Esophagus squamous epithelium (tissue), 5 donors: ENCODE measurements around the gene MFNG. TPM values are rescaled to one million over a fixed set of nuclear protein-coding genes. Genes with fewer than 3 reads are reported as not detected.
A peak's percentile ranks its signal among the peaks of the same experiment; 100 is the strongest.

ENCODE experiments used
- DNase-seq: peaks from one replicate; lab custom pipeline; 2025; lab: John Stamatoyannopoulos, UW
- H3K27ac ChIP-seq, 4 donors: fragments of 200-600 bp; sonication (generic); one replicate each; pipeline ENCODE4 v1.5.1; 2016 to 2019; ENCODE audit warnings: mild to moderate bottlenecking in 1 of 4
- H3K27me3 ChIP-seq, 4 donors: fragments of 200-600 bp; sonication (generic); 1 replicate in 3 of 4; 2 replicates in 1 of 4; pipeline versions ENCODE4 v1.5.1 to v1.6.0; 2017 to 2021; ENCODE audit warnings: antibody characterized with exemption in 1 of 4
- H3K36me3 ChIP-seq, 3 donors: fragments of 200-600 bp; sonication (generic); one replicate each; pipeline ENCODE4 v1.5.1; 2016 to 2019
- H3K4me1 ChIP-seq, 3 donors: fragments of 200-600 bp; sonication (generic); one replicate each; pipeline ENCODE4 v1.5.1; 2017 to 2019
- H3K4me3 ChIP-seq, 4 donors: fragments of 200-600 bp; sonication (generic); 1 replicate in 3 of 4; 2 replicates in 1 of 4; pipeline ENCODE4 v1.5.1; 2016 to 2019; ENCODE audit warnings: mild to moderate bottlenecking in 2 of 4, moderate library complexity in 1 of 4
- H3K9me3 ChIP-seq, 3 donors: fragments of 200-600 bp; sonication (generic); one replicate each; pipeline ENCODE4 v1.5.1; 2016 to 2019
- POLR2A ChIP-seq, 4 donors: fragments of 450-650 bp; IDR thresholded peaks; one replicate each; pipeline ENCODE4 v1.6.1; 2017; ENCODE audit warnings: antibody characterized with exemption in 4 of 4, mild to moderate bottlenecking in 4 of 4, moderate library complexity in 3 of 4
- WGBS, 2 donors: methylation state at CpG; one replicate each; pipeline ENCODE4 v1.1.5; 2018; 5-methylcytosine and 5-hydroxymethylcytosine counted together
- intact Hi-C: fragments of 100-400 bp; cut with DNase I; formaldehyde crosslinking; loops from one replicate; pipeline ENCODE4 v1.15.0; 2022
- total RNA-seq, 4 donors: library from RNA; depleted of rRNA; stranded (reverse); fragments of >200 nt; gene quantifications; one replicate each; pipeline ENCODE4 v1.1.0, GENCODE V29; 2016
- TF ChIP-seq, protein P1 (sequence below), 6 experiments: fragments of 450-650 bp in 4 of 6; fragments of 200-600 bp in 2 of 6; sonication (generic) in 2 of 6; IDR thresholded peaks; one replicate each; pipeline ENCODE4 v1.5.1; 2016 to 2019; ENCODE audit warnings: antibody characterized with exemption in 6 of 6, mild to moderate bottlenecking in 4 of 6, moderate library complexity in 4 of 6
- donor health status: DM: yes; HTN: yes; CAD: no.

MFNG gene
- total RNA-seq, 4 donors from 2014 or later, result 3.8 to 10.3 (median 7.9) TPM

DNA sequence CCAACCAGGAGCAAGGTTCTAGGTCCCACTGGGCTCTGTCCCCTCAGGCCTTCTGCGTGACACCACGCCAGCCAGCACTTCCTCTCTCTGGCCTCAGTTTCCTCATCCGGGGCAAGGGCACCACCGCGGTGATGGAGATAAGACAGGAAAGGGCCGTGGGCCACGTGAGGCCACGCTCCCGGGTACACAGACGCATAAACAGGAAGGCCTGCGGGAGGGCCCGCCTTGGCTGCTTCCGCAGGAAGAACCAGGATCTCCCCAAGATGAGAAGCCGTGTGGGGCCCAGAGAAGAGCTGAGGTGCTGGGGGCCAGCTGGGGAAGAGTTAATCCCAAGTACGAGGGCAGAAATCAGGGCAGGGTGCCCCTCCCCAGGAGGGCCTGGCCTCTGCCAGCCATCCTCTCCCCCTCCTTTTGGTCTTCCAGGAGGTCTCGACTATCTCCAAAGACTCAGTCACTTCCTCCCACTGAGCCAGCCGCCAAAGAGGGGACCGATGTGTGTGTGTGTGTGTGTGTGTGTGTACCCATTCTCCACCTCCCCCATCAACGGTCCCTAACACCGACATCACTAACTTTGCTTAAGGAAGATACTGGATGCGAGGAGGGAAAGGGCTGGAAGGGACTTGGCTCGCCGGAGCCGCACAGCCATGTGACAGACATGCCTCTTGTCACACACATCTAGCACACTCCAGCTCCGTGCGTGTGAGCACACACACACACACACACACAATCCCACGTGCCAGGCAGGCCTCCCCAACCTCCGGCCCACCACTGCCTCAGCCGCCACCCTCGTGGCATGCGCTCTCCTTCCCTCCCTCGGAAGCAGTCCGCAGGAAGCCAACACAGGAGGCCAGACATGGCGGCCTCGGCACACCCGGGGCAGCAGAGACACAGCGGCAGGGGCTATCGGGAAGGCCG is 1.4 kb downstream of the MFNG start:
- no peaks in the 10 kb centered on the region for H3K9me3 ChIP-seq
- peak overlapping the region; percentile 30 to 66 (median 48) for H3K4me3 ChIP-seq
- H3K27me3 ChIP-seq, result peaks cover 0 to 41% (median 0%) of the 10 kb centered on the region in 4 donors
- DNase-seq, result peak; percentile 67
- H3K27ac ChIP-seq, result peak overlapping the region; percentile 64 to 91 (median 81)
- 59 to 64% methylated on average over 11 to 21 of the region's 39 CpGs for WGBS, 2 donors
- intact Hi-C loops, result no loop called here
- TF ChIP-seq POLR2A (IDR thresholded peaks at IDR 0.05), result peak in 1 of 4 donors; percentile 64
- TF ChIP-seq, protein P1, sequence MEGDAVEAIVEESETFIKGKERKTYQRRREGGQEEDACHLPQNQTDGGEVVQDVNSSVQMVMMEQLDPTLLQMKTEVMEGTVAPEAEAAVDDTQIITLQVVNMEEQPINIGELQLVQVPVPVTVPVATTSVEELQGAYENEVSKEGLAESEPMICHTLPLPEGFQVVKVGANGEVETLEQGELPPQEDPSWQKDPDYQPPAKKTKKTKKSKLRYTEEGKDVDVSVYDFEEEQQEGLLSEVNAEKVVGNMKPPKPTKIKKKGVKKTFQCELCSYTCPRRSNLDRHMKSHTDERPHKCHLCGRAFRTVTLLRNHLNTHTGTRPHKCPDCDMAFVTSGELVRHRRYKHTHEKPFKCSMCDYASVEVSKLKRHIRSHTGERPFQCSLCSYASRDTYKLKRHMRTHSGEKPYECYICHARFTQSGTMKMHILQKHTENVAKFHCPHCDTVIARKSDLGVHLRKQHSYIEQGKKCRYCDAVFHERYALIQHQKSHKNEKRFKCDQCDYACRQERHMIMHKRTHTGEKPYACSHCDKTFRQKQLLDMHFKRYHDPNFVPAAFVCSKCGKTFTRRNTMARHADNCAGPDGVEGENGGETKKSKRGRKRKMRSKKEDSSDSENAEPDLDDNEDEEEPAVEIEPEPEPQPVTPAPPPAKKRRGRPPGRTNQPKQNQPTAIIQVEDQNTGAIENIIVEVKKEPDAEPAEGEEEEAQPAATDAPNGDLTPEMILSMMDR (IDR thresholded peaks at IDR 0.05), result no peak
- peaks cover 0 to under 1% (median 0%) of the 10 kb centered on the region in 3 donors for H3K36me3 ChIP-seq
- peaks cover 6 to 35% (median 24%) of the 10 kb centered on the region in 3 donors for H3K4me1 ChIP-seq

DNA sequence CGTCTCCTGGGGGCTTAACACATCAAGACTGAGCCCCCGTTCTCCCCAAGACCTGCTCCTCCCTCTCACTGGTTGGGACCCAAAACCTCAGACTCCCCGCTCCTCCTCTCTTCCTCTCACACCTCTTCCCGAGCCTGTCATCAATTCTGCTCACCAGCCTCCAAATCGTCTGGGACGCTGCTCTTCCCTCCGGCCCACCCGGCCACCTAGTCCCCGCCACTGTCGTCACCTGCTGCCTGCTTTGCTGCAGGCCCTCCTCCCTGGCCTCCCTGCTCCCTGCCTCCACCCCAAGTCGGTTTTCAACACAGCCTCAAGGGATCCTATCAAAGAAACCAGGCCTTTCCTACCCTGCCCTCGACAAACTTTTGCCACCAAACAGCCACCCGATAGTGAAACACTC is 3.1 kb downstream of the MFNG start:
- WGBS, 2 donors, result 66 to 92% methylated on average over 11 to 13 of the region's 13 CpGs
- intact Hi-C loops, result no loop called here
- Histone ChIP-seq H3K27ac (no peak overlapping the region), H3K36me3 (peaks cover 0 to 17% (median 0%) of the 10 kb centered on the region in 3 donors), H3K4me1 (peaks cover 6 to 35% (median 24%) of the 10 kb centered on the region in 3 donors), H3K9me3 (no peaks in the 10 kb centered on the region), H3K27me3 (peaks cover 0 to 41% (median 0%) of the 10 kb centered on the region in 4 donors), H3K4me3 (no peak overlapping the region)
- no peak for DNase-seq
- TF ChIP-seq POLR2A (IDR thresholded peaks at IDR 0.05), result no peak
- TF ChIP-seq, protein P1 (IDR thresholded peaks at IDR 0.05), result no peak

DNA sequence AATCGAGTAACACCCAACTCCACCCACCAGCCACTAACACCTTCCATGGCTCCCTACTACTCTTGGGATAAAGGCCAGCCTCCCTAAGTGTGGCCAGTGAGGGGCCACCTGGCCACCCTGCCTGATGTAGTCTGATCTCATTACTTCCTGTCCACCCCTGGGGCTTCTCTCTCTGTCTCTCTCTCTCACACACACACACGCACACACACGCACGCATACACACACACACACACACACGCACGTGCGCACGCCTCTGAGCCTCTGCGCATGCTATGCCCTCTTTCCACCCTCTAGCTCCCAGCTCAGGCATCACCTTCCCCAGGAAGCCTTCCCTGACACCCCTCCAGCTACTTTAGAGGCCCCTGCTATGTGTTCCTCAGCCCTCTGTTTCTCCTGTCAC is 3.9 kb downstream of the MFNG start:
- intact Hi-C loops, result no loop called here
- Histone ChIP-seq H3K4me3 (no peak overlapping the region), H3K27ac (no peak overlapping the region), H3K9me3 (no peaks in the 10 kb centered on the region), H3K4me1 (peaks cover 6 to 35% (median 24%) of the 10 kb centered on the region in 3 donors), H3K27me3 (peaks cover 0 to 45% (median 0%) of the 10 kb centered on the region in 4 donors), H3K36me3 (peaks cover 0 to 22% (median 0%) of the 10 kb centered on the region in 3 donors)
- DNase-seq, result no peak
- TF ChIP-seq POLR2A (IDR thresholded peaks at IDR 0.05), result no peak
- TF ChIP-seq, protein P1 (IDR thresholded peaks at IDR 0.05), result no peak
- 82 to 89% methylated on average over 9 of the region's 9 CpGs for WGBS, 2 donors

DNA sequence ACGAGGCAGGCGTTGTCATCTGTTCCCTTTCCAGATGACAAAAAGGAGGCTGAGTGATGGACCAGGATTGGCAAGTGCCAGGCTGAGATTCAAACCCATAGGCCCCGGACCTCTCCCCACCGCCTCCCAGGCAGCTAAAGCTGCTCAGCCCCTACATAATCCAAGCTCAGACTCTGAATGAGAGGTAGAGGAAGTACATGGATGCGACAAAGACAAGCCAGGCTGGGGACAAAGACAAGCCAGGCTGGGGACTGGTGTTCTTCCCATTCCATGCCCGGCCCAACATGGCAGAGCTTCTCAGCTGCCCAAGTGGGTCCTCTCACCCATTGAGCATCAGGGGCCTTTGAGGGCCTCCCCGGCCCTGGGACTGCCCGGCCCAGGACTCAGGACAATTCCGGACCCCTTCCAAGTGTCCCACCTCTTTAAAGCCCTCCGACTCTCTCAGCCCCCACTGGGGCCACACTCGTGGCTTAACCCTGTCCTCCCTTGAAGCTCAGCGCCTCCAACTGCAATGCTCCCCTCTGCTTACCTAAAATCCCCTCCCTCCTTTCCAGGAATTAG is 4.8 kb downstream of the MFNG start:
- H3K27me3 ChIP-seq, result peaks cover 0 to 52% (median 0%) of the 10 kb centered on the region in 4 donors
- TF ChIP-seq, protein P1 (IDR thresholded peaks at IDR 0.05), result no peak
- TF ChIP-seq POLR2A (IDR thresholded peaks at IDR 0.05), result no peak
- no peak for DNase-seq
- H3K9me3 ChIP-seq, result no peaks in the 10 kb centered on the region
- peaks cover 0 to 23% (median 0%) of the 10 kb centered on the region in 3 donors for H3K36me3 ChIP-seq
- 82 to 86% methylated on average over 7 to 8 of the region's 12 CpGs for WGBS, 2 donors
- no peak overlapping the region for H3K4me3 ChIP-seq
- H3K27ac ChIP-seq, result no peak overlapping the region
- peaks cover 6 to 27% (median 17%) of the 10 kb centered on the region in 3 donors for H3K4me1 ChIP-seq
- intact Hi-C loops, result no loop called here
